ENCODE measurements around the gene TMEM170B. TPM values are rescaled to one million over a fixed set of nuclear protein-coding genes. Genes with fewer than 3 reads are reported as not detected.

The TMEM170B gene
- polyA plus RNA-seq, 1 donor (not counting 4 experiments of a cell fraction or from before 2014, with no cell fraction given) = 0.08 TPM

DNA sequence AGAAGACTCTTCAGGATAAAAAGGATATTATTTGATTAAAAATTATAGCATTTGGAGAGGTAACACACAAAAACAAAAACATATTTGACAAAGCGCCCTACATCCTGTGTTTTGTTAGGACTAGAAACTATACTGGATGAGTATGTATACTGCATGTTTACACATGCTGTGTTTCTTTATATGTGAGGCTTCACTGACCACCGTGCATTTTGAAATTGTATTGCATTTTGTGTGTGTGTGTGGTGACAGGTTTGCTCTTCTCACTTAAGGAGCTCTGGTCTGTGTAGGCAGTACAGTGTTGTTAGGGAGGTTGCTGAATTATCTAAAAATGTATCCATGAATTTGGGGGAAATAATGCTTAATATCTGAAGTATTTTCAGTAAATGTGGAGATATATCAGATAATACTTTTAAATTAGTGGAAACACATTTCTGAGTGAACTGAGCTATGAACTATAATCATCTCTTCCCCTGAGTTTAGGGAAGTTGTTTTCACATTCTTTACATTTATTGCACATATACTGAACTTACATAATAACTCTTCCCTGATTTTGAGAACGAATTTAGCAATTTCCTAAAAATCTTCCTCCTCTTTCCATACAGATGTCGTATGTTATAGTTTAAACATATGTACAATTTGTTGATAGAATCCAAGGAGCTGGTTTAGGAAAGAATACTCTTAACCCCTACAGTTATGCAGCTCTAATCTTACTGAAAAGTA, 43.3 kb downstream of the TMEM170B start:
- no peaks in the 10 kb centered on the region for H3K9me1 ChIP-seq (ENCODE audit: control insufficient read depth, extremely low read depth, insufficient read depth, low read length)
- no peaks in the 10 kb centered on the region for H4K20me1 ChIP-seq (ENCODE audit: control insufficient read depth, extremely low read depth, insufficient read depth, low read length)
- FAIRE-seq = peak; percentile 69
- DNase-seq (ENCODE audit: low read depth, low spot score) = no peak
- H3K27me3 ChIP-seq (ENCODE audit: control insufficient read depth, extremely low read depth, insufficient read depth, low read length) = no peaks in the 10 kb centered on the region
- H3K4me1 ChIP-seq (ENCODE audit: control insufficient read depth, extremely low read depth, insufficient read depth, low read length) = peaks cover 5% of the 10 kb centered on the region
- dilution Hi-C loops (cut with MboI; ENCODE audit: extremely low pct_ligation_motif_present, low sequenced_read_pairs) = no loop called here
- H2AFZ ChIP-seq (ENCODE audit: control insufficient read depth, low read length) = peak overlapping the region; percentile 40
- no peak overlapping the region for H3K27ac ChIP-seq (ENCODE audit: control insufficient read depth, insufficient read depth, low read length)
- TF ChIP-seq EZH2 (IDR thresholded peaks at IDR 0.05; ENCODE audit: low read length) = no peak
- TF ChIP-seq, protein P1, sequence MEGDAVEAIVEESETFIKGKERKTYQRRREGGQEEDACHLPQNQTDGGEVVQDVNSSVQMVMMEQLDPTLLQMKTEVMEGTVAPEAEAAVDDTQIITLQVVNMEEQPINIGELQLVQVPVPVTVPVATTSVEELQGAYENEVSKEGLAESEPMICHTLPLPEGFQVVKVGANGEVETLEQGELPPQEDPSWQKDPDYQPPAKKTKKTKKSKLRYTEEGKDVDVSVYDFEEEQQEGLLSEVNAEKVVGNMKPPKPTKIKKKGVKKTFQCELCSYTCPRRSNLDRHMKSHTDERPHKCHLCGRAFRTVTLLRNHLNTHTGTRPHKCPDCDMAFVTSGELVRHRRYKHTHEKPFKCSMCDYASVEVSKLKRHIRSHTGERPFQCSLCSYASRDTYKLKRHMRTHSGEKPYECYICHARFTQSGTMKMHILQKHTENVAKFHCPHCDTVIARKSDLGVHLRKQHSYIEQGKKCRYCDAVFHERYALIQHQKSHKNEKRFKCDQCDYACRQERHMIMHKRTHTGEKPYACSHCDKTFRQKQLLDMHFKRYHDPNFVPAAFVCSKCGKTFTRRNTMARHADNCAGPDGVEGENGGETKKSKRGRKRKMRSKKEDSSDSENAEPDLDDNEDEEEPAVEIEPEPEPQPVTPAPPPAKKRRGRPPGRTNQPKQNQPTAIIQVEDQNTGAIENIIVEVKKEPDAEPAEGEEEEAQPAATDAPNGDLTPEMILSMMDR (optimal IDR thresholded peaks at IDR 0.05 in 1 of 3, IDR thresholded peaks at IDR 0.05 in 1 of 3, conservative IDR thresholded peaks at IDR 0.05 in 1 of 3; ENCODE audit: extremely low read depth in 1 of 3, insufficient read depth in 2 of 3, low read length in 3 of 3) = no peak
- no peak overlapping the region for H3K4me2 ChIP-seq (ENCODE audit: control insufficient read depth, extremely low read depth, insufficient read depth, low read depth, low read length)
- H3K36me3 ChIP-seq (ENCODE audit: control insufficient read depth in 2 of 2, extremely low read depth in 1 of 2, insufficient read depth in 2 of 2, low read length in 2 of 2) = no peaks in the 10 kb centered on the region
- no peaks in the 10 kb centered on the region for H3K9me3 ChIP-seq (ENCODE audit: control insufficient read depth, low read depth, low read length)
- H3K79me2 ChIP-seq (ENCODE audit: control insufficient read depth, insufficient read depth, low read length) = no peaks in the 10 kb centered on the region
- H3K4me3 ChIP-seq (ENCODE audit: control insufficient read depth in 2 of 3, extremely low read depth in 1 of 3, insufficient read depth in 2 of 3, low read depth in 1 of 3, low read length in 3 of 3) = no peak overlapping the region
- no peak overlapping the region for H3K9ac ChIP-seq (ENCODE audit: control insufficient read depth, extremely low read depth, insufficient read depth, low read length)

DNA sequence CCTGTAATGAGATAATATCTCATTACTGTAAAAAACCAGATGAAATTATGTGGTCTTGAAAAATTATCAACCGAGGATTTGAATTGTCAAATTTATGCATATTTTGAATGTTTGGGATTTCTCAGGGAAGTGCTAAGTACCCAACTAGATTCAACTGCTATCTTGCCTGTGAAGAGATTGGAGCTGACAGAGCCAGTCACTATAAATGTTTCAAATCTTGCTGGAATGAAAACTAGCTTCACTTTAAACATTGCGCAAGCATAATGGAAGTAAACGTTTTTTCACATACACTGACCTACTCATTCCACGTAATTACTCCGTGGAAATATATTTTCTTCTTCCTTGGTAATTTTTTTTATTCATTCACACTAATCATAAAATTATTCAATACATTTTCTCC, 46.7 kb downstream of the TMEM170B start:
- H3K27ac ChIP-seq (ENCODE audit: control insufficient read depth, insufficient read depth, low read length) = no peak overlapping the region

More for the DNA sequence above, 46.7 kb downstream of the TMEM170B start:
- TF ChIP-seq, protein P1 (optimal IDR thresholded peaks at IDR 0.05 in 1 of 3, IDR thresholded peaks at IDR 0.05 in 1 of 3, conservative IDR thresholded peaks at IDR 0.05 in 1 of 3; ENCODE audit: extremely low read depth in 1 of 3, insufficient read depth in 2 of 3, low read length in 3 of 3) = no peak
- TF ChIP-seq EZH2 (IDR thresholded peaks at IDR 0.05; ENCODE audit: low read length) = no peak
- no peak overlapping the region for H3K4me2 ChIP-seq (ENCODE audit: control insufficient read depth, extremely low read depth, insufficient read depth, low read depth, low read length)
- DNase-seq (ENCODE audit: low read depth, low spot score) = no peak
- no peaks in the 10 kb centered on the region for H3K27me3 ChIP-seq (ENCODE audit: control insufficient read depth, extremely low read depth, insufficient read depth, low read length)
- dilution Hi-C loops (cut with MboI; ENCODE audit: extremely low pct_ligation_motif_present, low sequenced_read_pairs) = no loop called here
- H3K4me1 ChIP-seq (ENCODE audit: control insufficient read depth, extremely low read depth, insufficient read depth, low read length) = peaks cover 5% of the 10 kb centered on the region
- H2AFZ ChIP-seq (ENCODE audit: control insufficient read depth, low read length) = no peak overlapping the region
- no peak for FAIRE-seq
- H3K9ac ChIP-seq (ENCODE audit: control insufficient read depth, extremely low read depth, insufficient read depth, low read length) = no peak overlapping the region
- no peaks in the 10 kb centered on the region for H3K9me1 ChIP-seq (ENCODE audit: control insufficient read depth, extremely low read depth, insufficient read depth, low read length)
- no peaks in the 10 kb centered on the region for H3K9me3 ChIP-seq (ENCODE audit: control insufficient read depth, low read depth, low read length)
- H3K36me3 ChIP-seq (ENCODE audit: control insufficient read depth in 2 of 2, extremely low read depth in 1 of 2, insufficient read depth in 2 of 2, low read length in 2 of 2) = no peaks in the 10 kb centered on the region
- H3K4me3 ChIP-seq (ENCODE audit: control insufficient read depth in 2 of 3, extremely low read depth in 1 of 3, insufficient read depth in 2 of 3, low read depth in 1 of 3, low read length in 3 of 3) = no peak overlapping the region
- no peaks in the 10 kb centered on the region for H3K79me2 ChIP-seq (ENCODE audit: control insufficient read depth, insufficient read depth, low read length)
- no peaks in the 10 kb centered on the region for H4K20me1 ChIP-seq (ENCODE audit: control insufficient read depth, extremely low read depth, insufficient read depth, low read length)
